Kidney (tissue), 14 donors: ENCODE data around the gene ARAP2. TPM values are rescaled to one million over a fixed set of nuclear protein-coding genes. Genes with fewer than 3 reads are reported as not detected.
A peak's percentile ranks its signal among the peaks of the same experiment; 100 is the strongest.

Experiments
- DNase-seq, 5 donors: peaks; one replicate each; pipeline ENCODE4 v3.0.0-alpha.2; 2013 to 2020
- FAIRE-seq: peaks from 2 replicates; lab custom pipeline; 2012; peaks lifted over from hg19 to GRCh38; lab: Jason Lieb, UNC
- H3K27ac ChIP-seq, 2 donors: one replicate each; pipeline ENCODE4 v1.7.0; 2013; ENCODE audit warnings: low read depth in 2 of 2, low read length in 2 of 2, inconsistent platforms in 1 of 2
- H3K27me3 ChIP-seq: one replicate; pipeline ENCODE4 v1.7.1; 2013; ENCODE audit warnings: low read length, inconsistent platforms; ENCODE audit not compliant: control insufficient read depth, insufficient read depth
- H3K36me3 ChIP-seq, 3 donors: one replicate each; pipeline versions ENCODE4 v1.7.0 to v1.7.1; 2013; ENCODE audit warnings: low read length in 3 of 3, control low read depth in 1 of 3, inconsistent platforms in 1 of 3; ENCODE audit not compliant: insufficient read depth in 3 of 3, control insufficient read depth in 2 of 3
- H3K4me1 ChIP-seq, 3 donors: one replicate each; pipeline versions ENCODE4 v1.7.0 to v1.7.1; 2013; ENCODE audit warnings: low read length in 3 of 3, inconsistent platforms in 1 of 3, low read depth in 1 of 3; ENCODE audit not compliant: control insufficient read depth in 2 of 3, insufficient read depth in 2 of 3
- H3K4me3 ChIP-seq, 3 donors: one replicate each; pipeline versions ENCODE4 v1.7.0 to v1.8.1; 2013; ENCODE audit warnings: low read length in 3 of 3, control low read depth in 1 of 3, inconsistent platforms in 1 of 3
- H3K9ac ChIP-seq, 3 donors: one replicate each; pipeline versions ENCODE4 v1.7.0 to v1.7.1; 2013; ENCODE audit warnings: low read length in 3 of 3, control low read depth in 1 of 3, inconsistent platforms in 1 of 3
- H3K9me3 ChIP-seq, 3 donors: one replicate each; pipeline versions ENCODE4 v1.7.0 to v1.7.1; 2013; ENCODE audit warnings: low read length in 3 of 3, control low read depth in 1 of 3, inconsistent platforms in 1 of 3; ENCODE audit not compliant: control insufficient read depth in 2 of 3, insufficient read depth in 1 of 3
- intact Hi-C: fragments of 100-400 bp; cut with DNase I; formaldehyde crosslinking; loops from one replicate; pipeline ENCODE4 v1.11.1; 2022
- polyA plus RNA-seq: library from polyadenylated mRNA; stranded (reverse); fragments of 350-450 nt; fragmentation: Illumina TruSeq; extraction: RNeasy Lipid Tissue Mini Kit (QIAGEN cat#74804); gene quantifications from one replicate; pipeline ENCODE4 v1.2.3, GENCODE V29; 2014; ENCODE audit warnings: low read depth, low replicate concordance; ENCODE audit not compliant: insufficient read depth
- total RNA-seq: library from RNA; stranded (reverse); fragmentation: NEBNext Ultra II Directional; extraction: Animal tissue kit (Norgen Biotek cat#: 25700); gene quantifications from one replicate; pipeline ENCODE4 v1.2.1, GENCODE V29; 2021
- TF ChIP-seq, protein P1 (sequence below): IDR thresholded peaks from 3 replicates; pipeline ENCODE4 v1.5.1; 2012; ENCODE audit warnings: mild to moderate bottlenecking, moderate library complexity, borderline replicate concordance; ENCODE audit not compliant: insufficient read depth; ENCODE audit errors: extremely low read depth
- donor health status: control.
- donor health status: control.
- donor health status: control.
- donor health status: control.
- donor health status: control.
- donor health status: DM: yes; HTN: yes; CAD: no.
- donor health status: Normal renal cell carcinoma (clear cell type).

ARAP2 gene
- total and polyA plus RNA-seq, 2 donors from 2014 or later, result 3.1 to 33.5 TPM

- DNase-seq (no peak), FAIRE-seq (no peak)
- intact Hi-C loops, result no loop called here
- TF ChIP-seq, protein P1, sequence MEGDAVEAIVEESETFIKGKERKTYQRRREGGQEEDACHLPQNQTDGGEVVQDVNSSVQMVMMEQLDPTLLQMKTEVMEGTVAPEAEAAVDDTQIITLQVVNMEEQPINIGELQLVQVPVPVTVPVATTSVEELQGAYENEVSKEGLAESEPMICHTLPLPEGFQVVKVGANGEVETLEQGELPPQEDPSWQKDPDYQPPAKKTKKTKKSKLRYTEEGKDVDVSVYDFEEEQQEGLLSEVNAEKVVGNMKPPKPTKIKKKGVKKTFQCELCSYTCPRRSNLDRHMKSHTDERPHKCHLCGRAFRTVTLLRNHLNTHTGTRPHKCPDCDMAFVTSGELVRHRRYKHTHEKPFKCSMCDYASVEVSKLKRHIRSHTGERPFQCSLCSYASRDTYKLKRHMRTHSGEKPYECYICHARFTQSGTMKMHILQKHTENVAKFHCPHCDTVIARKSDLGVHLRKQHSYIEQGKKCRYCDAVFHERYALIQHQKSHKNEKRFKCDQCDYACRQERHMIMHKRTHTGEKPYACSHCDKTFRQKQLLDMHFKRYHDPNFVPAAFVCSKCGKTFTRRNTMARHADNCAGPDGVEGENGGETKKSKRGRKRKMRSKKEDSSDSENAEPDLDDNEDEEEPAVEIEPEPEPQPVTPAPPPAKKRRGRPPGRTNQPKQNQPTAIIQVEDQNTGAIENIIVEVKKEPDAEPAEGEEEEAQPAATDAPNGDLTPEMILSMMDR, result no peak
- Histone ChIP-seq H3K9me3 (no peaks in the 10 kb centered on the region), H3K27me3 (no peaks in the 10 kb centered on the region), H3K36me3 (no peaks in the 10 kb centered on the region), H3K4me3 (no peak overlapping the region), H3K4me1 (no peaks in the 10 kb centered on the region), H3K9ac (no peak overlapping the region), H3K27ac (no peak overlapping the region)
These were observed 5.3 kb upstream of the ARAP2 start for GRCh38 chr4:36249610-36250009.

DNA sequence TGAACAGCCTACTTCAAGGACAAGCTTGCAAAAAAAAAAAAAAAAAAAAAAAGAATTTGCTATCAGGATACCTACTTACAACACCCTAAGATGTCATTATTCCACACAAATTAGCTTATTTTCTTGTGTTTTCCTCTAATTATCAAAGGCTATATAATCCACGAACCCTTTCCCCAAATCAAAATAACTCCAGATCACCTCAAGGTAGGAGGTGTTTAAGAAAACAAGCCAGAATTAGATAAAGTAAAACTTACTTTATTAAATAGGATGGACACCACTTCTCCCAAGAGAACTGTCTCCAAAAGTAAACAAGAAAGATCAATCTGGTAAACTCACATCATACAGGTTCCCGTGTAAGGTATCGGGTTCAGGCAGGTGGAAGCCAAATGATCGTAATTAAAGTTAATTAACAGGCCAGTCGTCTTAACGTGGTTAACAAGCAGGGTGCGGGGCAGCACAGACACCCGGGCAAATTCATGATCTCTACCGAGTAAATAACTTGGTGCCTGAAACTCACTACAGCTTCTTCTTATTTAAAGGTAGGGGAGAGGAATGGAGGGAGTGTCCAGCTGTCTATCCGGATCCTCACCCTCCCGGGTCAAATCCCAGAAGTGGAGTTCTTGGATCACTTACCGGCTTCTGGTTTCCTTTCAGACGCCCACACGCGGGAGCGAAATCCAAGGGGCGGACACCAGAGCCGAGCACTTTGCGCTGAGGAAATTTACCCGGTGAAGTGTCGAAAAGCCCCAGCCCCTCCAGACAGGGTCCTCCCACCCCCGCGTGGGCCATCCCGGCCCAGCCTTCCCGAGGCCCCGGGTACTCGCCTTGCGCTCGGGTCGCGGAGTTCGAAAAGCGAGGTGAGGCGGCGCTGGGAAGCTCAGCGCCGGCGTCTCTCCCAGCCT lies 708 bp downstream of the ARAP2 start:
- Histone ChIP-seq H3K9ac (peak overlapping the region; percentile 50 to 75 (median 72)), H3K4me3 (peak overlapping the region; percentile 59 to 88 (median 76)), H3K4me1 (peaks cover 0 to 12% (median 0%) of the 10 kb centered on the region in 3 donors), H3K27ac (peak overlapping the region; percentile 81 to 85), H3K27me3 (no peaks in the 10 kb centered on the region), H3K9me3 (no peaks in the 10 kb centered on the region), H3K36me3 (no peaks in the 10 kb centered on the region)
- DNase-seq (peak in 4 of 5 donors; percentile 65 to 74 (median 70)), FAIRE-seq (no peak)
- intact Hi-C loops, result no loop called here
- TF ChIP-seq, protein P1, result no peak

DNA sequence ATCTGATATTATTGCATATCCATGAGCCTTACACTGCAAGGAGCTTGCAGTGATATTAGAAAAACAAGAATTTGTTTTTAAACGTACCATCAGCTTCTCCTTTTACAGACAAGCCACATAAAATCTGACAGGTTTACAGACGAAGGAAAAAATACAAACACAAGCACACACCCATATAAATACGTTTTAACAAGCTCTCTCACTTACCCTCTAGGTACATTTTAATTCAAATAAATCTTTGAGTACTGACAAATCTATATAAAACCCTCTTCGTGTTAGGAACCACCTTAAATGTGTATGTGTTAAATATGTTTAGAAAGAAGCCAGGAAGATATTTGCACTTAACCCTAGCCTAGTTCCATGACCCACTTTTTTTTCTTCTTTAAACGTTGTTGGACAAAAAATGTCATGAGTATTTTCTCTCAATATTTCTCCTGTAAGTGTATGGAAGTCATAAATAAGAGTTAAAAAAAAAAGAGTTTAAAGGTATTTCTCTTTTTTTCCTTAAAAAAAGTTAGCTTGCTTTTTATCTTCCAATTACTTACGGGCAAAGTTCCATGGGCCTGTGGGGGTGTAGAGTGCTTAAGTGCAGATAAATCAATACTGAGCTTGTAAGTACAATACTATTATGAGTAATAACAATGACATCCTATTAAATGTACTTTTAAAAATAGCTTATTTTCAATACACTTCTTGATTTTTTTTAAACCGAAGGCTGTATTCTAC lies 1.5 kb downstream of the ARAP2 start:
- TF ChIP-seq, protein P1, result no peak
- H3K9me3 ChIP-seq, result no peaks in the 10 kb centered on the region
- peak overlapping the region in 1 of 2 donors; percentile 85 for H3K27ac ChIP-seq
- intact Hi-C loops, result no loop called here
- FAIRE-seq (no peak), DNase-seq (peak in 2 of 5 donors; percentile 18 to 31)
- H3K9ac ChIP-seq, result peak overlapping the region in 1 of 3 donors; percentile 72
- H3K27me3 ChIP-seq, result no peaks in the 10 kb centered on the region
- H3K4me1 ChIP-seq, result peaks cover 0 to 12% (median 0%) of the 10 kb centered on the region in 3 donors
- H3K36me3 ChIP-seq, result no peaks in the 10 kb centered on the region
- H3K4me3 ChIP-seq, result peak overlapping the region in 2 of 3 donors; percentile 76 to 88
